Measurements from ENCODE around the gene PDLIM1.

DNA sequence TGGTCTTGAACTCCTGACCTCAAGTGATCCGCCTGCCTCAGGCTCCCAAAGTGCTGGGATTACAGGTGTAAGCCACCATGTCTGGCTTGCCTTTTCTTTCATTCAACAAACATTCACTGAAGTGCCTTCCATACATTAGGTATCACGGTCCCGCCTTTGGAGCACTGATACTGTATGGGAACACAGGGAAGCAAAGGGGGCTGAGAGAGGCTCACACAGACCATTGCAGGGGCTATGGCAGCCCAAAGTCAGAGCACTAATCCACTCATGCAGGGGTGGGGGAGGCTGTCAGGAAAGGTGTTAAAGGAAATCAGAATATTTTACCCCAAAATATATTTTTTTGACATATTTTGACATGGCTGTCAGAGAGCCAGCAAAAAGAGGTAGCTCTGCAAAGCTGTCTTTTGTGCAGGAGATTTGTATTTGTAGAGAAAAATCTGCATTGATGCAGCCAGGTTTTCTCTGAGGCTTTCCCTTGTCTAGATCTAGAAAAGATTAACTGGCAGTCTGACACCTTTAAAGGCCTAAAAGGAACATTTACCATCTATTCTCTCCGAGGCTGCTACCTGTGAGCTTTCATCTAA, 42.0 kb upstream of the PDLIM1 start:
- TF ChIP-seq ZNF70 (CRISPR knock-in tag; IDR thresholded peaks at IDR 0.05): no peak
- TF ChIP-seq, protein P1, sequence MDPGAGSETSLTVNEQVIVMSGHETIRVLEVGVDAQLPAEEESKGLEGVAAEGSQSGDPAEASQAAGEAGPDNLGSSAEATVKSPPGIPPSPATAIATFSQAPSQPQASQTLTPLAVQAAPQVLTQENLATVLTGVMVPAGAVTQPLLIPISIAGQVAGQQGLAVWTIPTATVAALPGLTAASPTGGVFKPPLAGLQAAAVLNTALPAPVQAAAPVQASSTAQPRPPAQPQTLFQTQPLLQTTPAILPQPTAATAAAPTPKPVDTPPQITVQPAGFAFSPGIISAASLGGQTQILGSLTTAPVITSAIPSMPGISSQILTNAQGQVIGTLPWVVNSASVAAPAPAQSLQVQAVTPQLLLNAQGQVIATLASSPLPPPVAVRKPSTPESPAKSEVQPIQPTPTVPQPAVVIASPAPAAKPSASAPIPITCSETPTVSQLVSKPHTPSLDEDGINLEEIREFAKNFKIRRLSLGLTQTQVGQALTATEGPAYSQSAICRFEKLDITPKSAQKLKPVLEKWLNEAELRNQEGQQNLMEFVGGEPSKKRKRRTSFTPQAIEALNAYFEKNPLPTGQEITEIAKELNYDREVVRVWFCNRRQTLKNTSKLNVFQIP (CRISPR knock-in tag; IDR thresholded peaks at IDR 0.05; ENCODE audit: borderline replicate concordance, low read depth): no peak
- no peak for TF ChIP-seq ESRRG (CRISPR knock-in tag; IDR thresholded peaks at IDR 0.05)
- no peak for TF ChIP-seq ZFP3 (CRISPR knock-in tag; IDR thresholded peaks at IDR 0.05)
- TF ChIP-seq RARB (CRISPR knock-in tag; IDR thresholded peaks at IDR 0.05): no peak
